Small intestine (tissue), 4 donors: ENCODE results near the gene USP43. TPM values are rescaled to one million over a fixed set of nuclear protein-coding genes. Genes with fewer than 3 reads are reported as not detected.

Experiments
- polyA plus RNA-seq, 4 donors: library from polyadenylated mRNA; stranded (reverse) in 3 of 4; unstranded in 1 of 4; fragments of 200-250 nt in 3 of 4; fragments of 120-200 nt in 1 of 4; gene quantifications; one replicate each; pipeline versions ENCODE4 v1.2.1 to v1.2.3, GENCODE V29; 2013
- donor health status: healthy with polysubstance abuse.
- donor health status: Bipolar disorder and iron deficiency.
- donor health status: healthy.

Gene USP43
- polyA plus RNA-seq, 4 donors, result 4.5 to 16.1 (median 8.3) TPM

Other genes starting within 250 kb of the USP43 start
- 10 to 100 TPM; 35.3 to 72.2 (median 51.8) TPM for gene STX8, start 69.7 kb upstream of the USP43 start, polyA plus RNA-seq
- gene CFAP52, start 68.9 kb upstream of the USP43 start, polyA plus RNA-seq, result under 1 TPM in 1 of 4 donors, not detected in 3; 0.71 TPM
- gene DHRS7C, start 146.1 kb downstream of the USP43 start, polyA plus RNA-seq, result 1 to 10 TPM in 1 of 4 donors, under 1 TPM in 2, not detected in 1; 0.15 to 1.1 (median 0.50) TPM
- gene GSG1L2, start 176.6 kb downstream of the USP43 start, polyA plus RNA-seq, result not detected
- 1 to 10 TPM in 3 of 4 donors, under 1 TPM in 1; 0.67 to 3.5 (median 3.2) TPM for gene GLP2R, start 180.4 kb downstream of the USP43 start, polyA plus RNA-seq